HCT116 (cell line): Measurements from ENCODE around the gene PDE4A. TPM values are rescaled to one million over a fixed set of nuclear protein-coding genes. Genes with fewer than 3 reads are reported as not detected.

Experiments used
- ATAC-seq: fragments of 200-7000 bp; cut with Tn5 transposase; 2 replicates; pipeline ENCODE4 v1.9.1; 2020; ENCODE audit warnings: mild to moderate bottlenecking, moderate library complexity
- BruUV-seq: library from RNA; stranded (reverse); fragments of 400-500 nt; replicated peaks from 2 replicates; lab custom pipeline; 2021; lab: Mats Ljungman, UMichigan
- CTCF ChIA-PET: fragments of 300-600 bp; sonication (Branson Sonifier 250); formaldehyde crosslinking; loops from one replicate; lab custom pipeline; 2021; ENCODE audit warnings: antibody characterized with exemption; lab: Charles Lee
- POLR2A ChIA-PET: fragments of 300-600, 350-600 bp; sonication (Branson Sonifier 250); formaldehyde crosslinking; loops from one replicate; lab custom pipeline; 2021; ENCODE audit warnings: antibody characterized with exemption; lab: Charles Lee
- RAD21 ChIA-PET, 2 experiments: fragments of 300-600 bp; sonication (Branson Sonifier 250); formaldehyde crosslinking; loops; one replicate each; lab custom pipeline; 2023; ENCODE audit warnings: low total read pairs in 2 of 2; ENCODE audit not compliant: uncharacterized antibody in 2 of 2, unreplicated experiment in 2 of 2, low non-redundant PET in 1 of 2; lab: Charles Lee
- DNase-seq: peaks from one replicate; pipeline ENCODE4 v3.0.0-alpha.2; 2010; ENCODE audit warnings: low read depth, low spot score
- H2AFZ ChIP-seq: fragments of 200-600 bp; shearing (Covaris generic), sonication (generic); 2 replicates; pipeline ENCODE4 v1.6.1; 2017; ENCODE audit warnings: low read depth, mixed run types, mixed read lengths, antibody characterized with exemption, low read length; ENCODE audit not compliant: poor library complexity, severe bottlenecking
- H3K27ac ChIP-seq: 2 replicates; pipeline ENCODE4 v1.5.1; 2012; ENCODE audit warnings: low read depth, low read length
- H3K27me3 ChIP-seq: fragments of 200-600 bp; sonication (generic); 2 replicates; pipeline ENCODE4 v1.6.1; 2016; ENCODE audit warnings: mixed run types, low read length, mixed read lengths; ENCODE audit not compliant: insufficient read depth
- H3K36me3 ChIP-seq, 2 experiments: fragments of 200-500 bp in 1 of 2; fragments of 200-600 bp in 1 of 2; sonication (Bioruptor generic) in 1 of 2; sonication (generic) in 1 of 2; 2 replicates each; pipeline versions ENCODE4 v1.5.1 to v1.6.1; 2014 to 2016; ENCODE audit warnings: low read length in 2 of 2, inconsistent platforms in 1 of 2, mixed read lengths in 1 of 2, mixed run types in 1 of 2; ENCODE audit not compliant: insufficient read depth in 2 of 2, control insufficient read depth in 1 of 2
- H3K4me1 ChIP-seq, 2 experiments: fragments of 200-600 bp in 1 of 2; sonication (generic) in 1 of 2; 2 replicates each; pipeline versions ENCODE4 v1.5.1 to v1.6.1; 2012 to 2017; ENCODE audit warnings: low read length in 2 of 2, inconsistent platforms in 1 of 2, mild to moderate bottlenecking in 1 of 2, mixed read lengths in 1 of 2, mixed run types in 1 of 2, moderate library complexity in 1 of 2; ENCODE audit not compliant: insufficient read depth in 2 of 2, control insufficient read depth in 1 of 2
- H3K4me2 ChIP-seq: fragments of 200-600 bp; sonication (generic); 2 replicates; pipeline ENCODE4 v1.6.1; 2017; ENCODE audit warnings: mixed run types, low read length, mixed read lengths
- H3K4me3 ChIP-seq, 2 experiments: fragments of 200-600 bp in 1 of 2; sonication (generic) in 1 of 2; replicated peaks in 1 of 2; 2 replicates each; pipeline ENCODE4 v1.5.1; 2011 to 2016; ENCODE audit warnings: low read length in 2 of 2, control low read depth in 1 of 2, low read depth in 1 of 2, mild to moderate bottlenecking in 1 of 2, mixed read lengths in 1 of 2, mixed run types in 1 of 2
- H3K79me2 ChIP-seq: fragments of 200-600 bp; sonication (generic); 2 replicates; pipeline ENCODE4 v1.6.1; 2017; ENCODE audit warnings: mild to moderate bottlenecking, mixed run types, low read length, moderate library complexity, mixed read lengths; ENCODE audit not compliant: insufficient read depth
- H3K9ac ChIP-seq: fragments of 200-600 bp; sonication (generic); 2 replicates; pipeline ENCODE4 v1.6.1; 2016; ENCODE audit warnings: low read length, mixed read lengths
- H3K9me2 ChIP-seq: fragments of 200-600 bp; sonication (generic), shearing (Covaris generic); 2 replicates; pipeline ENCODE4 v1.6.1; 2017; ENCODE audit warnings: mixed run types, mild to moderate bottlenecking, moderate library complexity; ENCODE audit not compliant: insufficient read depth
- H3K9me3 ChIP-seq, 2 experiments: fragments of 200-500 bp in 1 of 2; fragments of 200-600 bp in 1 of 2; sonication (Bioruptor generic) in 1 of 2; sonication (generic) in 1 of 2; 2 replicates each; pipeline ENCODE4 v1.6.1; 2014 to 2017; ENCODE audit warnings: low read length in 2 of 2, mixed read lengths in 2 of 2, inconsistent platforms in 1 of 2, low read depth in 1 of 2, mild to moderate bottlenecking in 1 of 2, mixed run types in 1 of 2, moderate library complexity in 1 of 2; ENCODE audit not compliant: control insufficient read depth in 1 of 2, insufficient read depth in 1 of 2
- H4K20me1 ChIP-seq: fragments of 200-600 bp; sonication (generic), shearing (Covaris generic); 2 replicates; pipeline ENCODE4 v1.6.1; 2017; ENCODE audit warnings: mixed run types, mild to moderate bottlenecking, moderate library complexity; ENCODE audit not compliant: insufficient read depth
- CBX3 ChIP-seq: IDR thresholded peaks from 2 replicates; pipeline ENCODE4 v1.6.1; 2012; ENCODE audit warnings: low read depth
- CEBPB ChIP-seq: IDR thresholded peaks from 2 replicates; pipeline ENCODE4 v1.6.1; 2012; ENCODE audit warnings: low read depth
- EGR1 ChIP-seq: IDR thresholded peaks from 2 replicates; pipeline ENCODE4 v1.6.1; 2012; ENCODE audit warnings: low read depth
- EZH2phosphoT487 ChIP-seq: fragments of 200-600 bp; IDR thresholded peaks from 2 replicates; pipeline ENCODE4 v1.6.1; 2018; ENCODE audit warnings: antibody characterized with exemption, borderline replicate concordance
- POLR2A ChIP-seq: IDR thresholded peaks from 2 replicates; pipeline ENCODE4 v1.7.0; 2011; ENCODE audit warnings: borderline replicate concordance; ENCODE audit not compliant: insufficient read depth, insufficient read length; ENCODE audit errors: extremely low read depth
- SIN3A ChIP-seq: IDR thresholded peaks from 2 replicates; pipeline ENCODE4 v1.6.1; 2012; ENCODE audit warnings: low read depth
- ZBTB33 ChIP-seq: IDR thresholded peaks from 2 replicates; pipeline ENCODE4 v1.6.1; 2011; ENCODE audit warnings: mild to moderate bottlenecking, low read length, moderate library complexity; ENCODE audit not compliant: insufficient replicate concordance; ENCODE audit errors: extremely low read depth
- ZNF274 ChIP-seq: fragments of 200-500 bp; sonication (Bioruptor generic); IDR thresholded peaks from 2 replicates; pipeline ENCODE4 v1.6.1; 2014; ENCODE audit warnings: mild to moderate bottlenecking, low read depth, low read length, inconsistent platforms
- intact Hi-C: fragments of 100-400 bp; cut with micrococcal nuclease; formaldehyde crosslinking; loops from 2 replicates; pipeline ENCODE4 v1.10.0; 2022
- total RNA-seq: library from RNA; stranded (reverse); gene quantifications from one replicate; pipeline ENCODE4 v1.2.1, GENCODE V29; 2021; ENCODE audit not compliant: unreplicated experiment
- TF ChIP-seq, protein P1 (sequence below), 3 experiments: fragments of 200-600 bp in 1 of 3; sonication (generic) in 1 of 3; IDR thresholded peaks in 2 of 3; conservative IDR thresholded peaks in 1 of 3; 2 replicates each; pipeline ENCODE4 v1.5.1; 2012 to 2017; ENCODE audit warnings: low read depth in 2 of 3, low read length in 2 of 3, antibody characterized with exemption in 1 of 3, borderline replicate concordance in 1 of 3, control low read depth in 1 of 3, mild to moderate bottlenecking in 1 of 3, mixed read lengths in 1 of 3, mixed run types in 1 of 3, moderate library complexity in 1 of 3; ENCODE audit not compliant: insufficient read depth in 1 of 3

PDE4A gene
- total RNA-seq, 1 experiment from 2014 or later, result 33.7 TPM

GRCh38 chr19:10478476-10478875 lies 58.1 kb downstream of the PDE4A start:
- ChIA-PET RAD21 (no interaction called here), CTCF (interaction anchor here (1.0 kb wide), 1 partner anchor 221 kb away, joined by 3 read pairs; no protein-coding TSS in a partner anchor), POLR2A (no interaction called here)
- Histone ChIP-seq H3K4me1 (peaks cover 2 to 14% of the 10 kb centered on the region in 2 experiments; a peak in 3 of 4 replicates), H3K9ac (no peak overlapping the region), H3K4me3 (no peak overlapping the region), H3K27me3 (no peaks in the 10 kb centered on the region), H3K79me2 (no peaks in the 10 kb centered on the region), H2AFZ (peak overlapping the region; percentile 44), H4K20me1 (no peaks in the 10 kb centered on the region), H3K36me3 (no peaks in the 10 kb centered on the region), H3K4me2 (peak overlapping the region; percentile 35; the same call in 1 of the 2 replicates), H3K9me2 (no peaks in the 10 kb centered on the region), H3K9me3 (no peaks in the 10 kb centered on the region), H3K27ac (no peak overlapping the region)
- DNase-seq (no peak), ATAC-seq (no peak)
- TF ChIP-seq CBX3, result no peak
- no peak for TF ChIP-seq SIN3A
- TF ChIP-seq ZNF274, result no peak
- TF ChIP-seq EGR1, result no peak
- TF ChIP-seq CEBPB, result no peak
- TF ChIP-seq ZBTB33, result no peak
- no peak for TF ChIP-seq POLR2A
- TF ChIP-seq EZH2phosphoT487, result no peak
- TF ChIP-seq, protein P1, sequence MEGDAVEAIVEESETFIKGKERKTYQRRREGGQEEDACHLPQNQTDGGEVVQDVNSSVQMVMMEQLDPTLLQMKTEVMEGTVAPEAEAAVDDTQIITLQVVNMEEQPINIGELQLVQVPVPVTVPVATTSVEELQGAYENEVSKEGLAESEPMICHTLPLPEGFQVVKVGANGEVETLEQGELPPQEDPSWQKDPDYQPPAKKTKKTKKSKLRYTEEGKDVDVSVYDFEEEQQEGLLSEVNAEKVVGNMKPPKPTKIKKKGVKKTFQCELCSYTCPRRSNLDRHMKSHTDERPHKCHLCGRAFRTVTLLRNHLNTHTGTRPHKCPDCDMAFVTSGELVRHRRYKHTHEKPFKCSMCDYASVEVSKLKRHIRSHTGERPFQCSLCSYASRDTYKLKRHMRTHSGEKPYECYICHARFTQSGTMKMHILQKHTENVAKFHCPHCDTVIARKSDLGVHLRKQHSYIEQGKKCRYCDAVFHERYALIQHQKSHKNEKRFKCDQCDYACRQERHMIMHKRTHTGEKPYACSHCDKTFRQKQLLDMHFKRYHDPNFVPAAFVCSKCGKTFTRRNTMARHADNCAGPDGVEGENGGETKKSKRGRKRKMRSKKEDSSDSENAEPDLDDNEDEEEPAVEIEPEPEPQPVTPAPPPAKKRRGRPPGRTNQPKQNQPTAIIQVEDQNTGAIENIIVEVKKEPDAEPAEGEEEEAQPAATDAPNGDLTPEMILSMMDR (IDR thresholded peaks at IDR 0.05 in 2 of 3, conservative IDR thresholded peaks at IDR 0.05 in 1 of 3; ENCODE audit: borderline replicate concordance in 1 of 3, insufficient read depth in 1 of 3, low read depth in 2 of 3, low read length in 2 of 3), result no peak
- intact Hi-C loops, result loop anchor here (5.0 kb wide), 1 partner anchor 76 kb away; the partner anchor contains the start of gene CDC37
- no TSS peak for BruUV-seq
